HG02840 (cell line): ENCODE data around the gene ADK.
"Not testable (repeated sequence)": the region's sequence is repeated elsewhere in the genome, so short reads cannot be mapped to it uniquely, and the experiment has no call there.

Source experiments
- ATAC-seq: cut with Tn5 transposase; IDR thresholded peaks from one replicate; pipeline ENCODE4 v1.9.1; 2021; ENCODE audit warnings: mild to moderate bottlenecking, moderate library complexity, moderate number of reproducible peaks; ENCODE audit not compliant: unreplicated experiment, low FRiP score

Gene ADK

GRCh38 chr10:74292871-74293427, 141.9 kb downstream of the ADK start:
- no peak for ATAC-seq

- ATAC-seq: no peak
Observed at GRCh38 chr10:74293686-74294371, 142.8 kb downstream of the ADK start.

DNA sequence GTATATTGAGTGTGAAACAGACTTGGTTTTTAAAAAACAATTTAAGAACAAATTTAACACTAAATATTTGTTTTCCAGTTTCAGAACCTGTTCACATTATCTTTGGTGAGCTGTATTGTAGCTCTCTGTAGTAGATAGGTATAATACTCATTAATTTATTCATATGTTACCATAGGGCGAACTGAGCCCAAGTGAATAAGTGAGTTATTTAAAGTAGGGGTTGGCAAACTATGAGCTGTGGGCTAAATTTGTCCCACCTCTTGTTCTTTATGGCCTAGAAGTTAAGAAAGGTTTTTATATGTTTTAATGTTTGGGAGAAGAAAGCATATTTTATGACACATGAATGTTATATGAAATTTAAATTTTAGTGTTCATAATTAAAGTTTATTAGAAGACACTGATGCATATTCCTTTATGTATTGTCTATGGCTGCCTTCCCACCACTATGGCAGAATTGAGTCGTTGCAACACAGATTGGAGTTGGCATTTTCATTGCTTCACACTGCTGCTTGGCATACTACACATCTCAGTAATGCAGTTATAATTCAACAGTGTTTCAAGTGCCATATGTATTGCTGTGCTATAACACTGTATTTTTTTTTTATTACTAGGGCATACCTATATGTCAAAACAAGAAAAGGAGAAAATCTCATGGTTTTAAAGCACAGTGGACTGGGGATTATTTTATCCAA, 146.5 kb downstream of the ADK start:
- ATAC-seq: no peak

DNA sequence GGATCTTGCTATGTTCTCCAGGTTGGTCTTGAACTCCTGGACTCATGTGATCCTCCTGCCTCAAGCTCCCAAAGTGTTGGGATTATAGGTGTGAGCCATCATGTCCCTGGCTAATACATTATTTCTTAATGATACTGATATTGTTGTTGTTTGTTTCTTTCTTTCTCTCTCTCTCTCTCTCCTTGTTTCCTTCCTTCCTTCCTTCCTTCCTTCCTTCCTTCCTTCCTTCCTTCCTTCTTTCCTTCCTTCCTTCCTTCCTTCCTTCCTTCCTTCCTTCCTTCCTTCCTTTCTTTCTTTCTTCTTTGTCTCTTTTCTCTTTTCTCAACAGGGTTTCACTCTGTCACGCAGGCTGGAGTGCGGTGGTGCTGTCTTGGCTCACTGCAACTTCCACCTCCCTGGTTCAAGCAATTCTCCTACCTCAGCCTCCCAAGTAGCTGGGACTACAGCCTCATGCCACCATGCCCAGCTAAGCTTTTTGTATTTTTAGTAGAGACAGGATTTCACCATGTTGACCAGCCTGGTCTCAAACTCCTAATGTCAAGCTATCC, 149.1 kb downstream of the ADK start:
- not testable (repeated sequence) for ATAC-seq

DNA sequence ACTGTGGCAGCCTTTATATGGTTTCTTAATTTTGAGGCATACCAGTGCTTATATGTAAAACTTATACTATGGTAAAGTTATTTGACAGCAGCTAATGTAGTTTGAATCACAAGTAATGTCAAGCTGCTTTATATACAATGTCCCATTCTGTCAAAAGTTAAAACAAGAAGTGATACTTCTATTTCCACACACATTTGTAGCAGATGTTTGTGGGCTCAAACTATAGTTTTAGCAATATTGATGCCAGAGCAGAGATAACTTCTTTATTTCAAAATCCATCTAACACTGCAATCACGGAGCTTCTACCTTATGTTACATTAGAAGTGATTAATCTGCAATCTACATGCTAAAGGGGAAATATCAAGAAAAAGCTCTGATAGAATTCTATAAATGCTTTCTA, 149.6 kb downstream of the ADK start:
- no peak for ATAC-seq

DNA sequence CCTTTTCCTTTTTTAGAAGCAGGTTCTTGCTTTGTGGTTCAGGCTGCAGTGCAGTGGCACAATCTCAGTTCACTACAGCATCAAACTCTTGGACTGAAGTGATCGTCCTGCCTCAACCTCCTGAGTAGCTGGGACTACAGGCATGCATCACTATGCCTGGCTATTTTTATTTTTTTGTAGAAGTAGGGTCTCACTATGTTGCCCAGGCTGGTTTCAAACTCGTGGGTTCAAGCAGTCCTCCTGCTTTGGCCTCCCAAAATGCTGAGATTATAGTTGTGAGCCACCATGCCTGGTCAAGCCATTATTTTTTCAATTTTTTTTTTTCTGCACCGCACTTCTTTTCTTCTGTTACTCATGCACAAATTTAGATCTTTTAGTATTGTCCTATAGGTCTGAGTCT, 154.7 kb downstream of the ADK start:
- ATAC-seq: no peak

- ATAC-seq: no peak
Observed at GRCh38 chr10:74306227-74306982, 155.4 kb downstream of the ADK start.

- no peak for ATAC-seq
Observed at GRCh38 chr10:74307061-74307651, 156.1 kb downstream of the ADK start.

DNA sequence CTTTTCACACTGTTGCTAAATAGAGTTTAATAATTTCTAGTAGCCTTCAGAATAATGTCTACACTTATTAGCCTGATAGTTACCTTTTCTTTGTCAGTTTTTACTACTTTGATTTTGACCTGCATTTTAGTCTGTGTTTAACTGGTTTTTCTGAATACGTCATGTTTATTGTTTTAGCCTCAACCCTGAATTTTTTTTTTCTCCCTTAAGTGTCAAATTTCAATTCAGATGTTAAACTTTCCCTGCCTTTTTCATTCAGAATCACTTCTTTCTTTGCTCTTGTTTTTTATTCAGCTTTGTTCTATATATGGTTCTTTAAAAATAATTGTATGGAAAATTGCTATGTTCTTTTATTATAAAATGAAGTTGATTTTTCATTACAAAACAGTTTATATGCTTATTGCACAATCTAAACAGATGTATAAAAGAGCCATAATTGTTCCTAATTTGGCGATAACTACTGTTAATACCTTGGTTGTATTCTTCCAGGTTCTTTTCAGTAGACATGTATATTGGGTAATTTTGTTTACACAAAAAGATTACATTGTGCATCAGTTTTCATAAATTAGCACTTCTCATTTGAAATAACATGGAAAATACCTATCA, 159.7 kb downstream of the ADK start:
- ATAC-seq: no peak

GRCh38 chr10:74314166-74314565, 163.1 kb downstream of the ADK start:
- no peak for ATAC-seq

- ATAC-seq: no peak
Observed at GRCh38 chr10:74320026-74320425, 169.0 kb downstream of the ADK start.

- ATAC-seq: no peak
Observed at GRCh38 chr10:74320717-74321116, 169.7 kb downstream of the ADK start.

GRCh38 chr10:74322141-74322540, 171.1 kb downstream of the ADK start:
- no peak for ATAC-seq

DNA sequence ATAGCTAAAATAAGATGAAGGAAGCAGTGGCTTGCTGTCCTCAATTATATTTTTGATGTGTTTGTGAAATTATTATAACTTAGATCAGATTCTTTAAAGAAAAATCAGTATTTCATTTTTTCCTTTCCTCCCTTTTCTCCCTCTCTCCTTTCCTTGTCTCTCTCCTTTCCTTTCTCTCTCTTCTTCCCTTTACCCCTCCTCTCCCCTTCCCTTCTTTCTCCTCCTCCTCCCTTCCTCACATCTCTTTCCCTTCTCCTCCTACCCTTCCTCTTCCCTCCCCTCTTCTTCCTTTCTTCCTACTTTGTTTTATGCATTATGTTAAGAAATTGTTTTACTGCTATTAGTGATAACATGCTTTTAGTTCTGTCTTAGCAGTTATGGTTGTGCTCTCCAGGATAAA, 171.5 kb downstream of the ADK start:
- ATAC-seq: no peak

DNA sequence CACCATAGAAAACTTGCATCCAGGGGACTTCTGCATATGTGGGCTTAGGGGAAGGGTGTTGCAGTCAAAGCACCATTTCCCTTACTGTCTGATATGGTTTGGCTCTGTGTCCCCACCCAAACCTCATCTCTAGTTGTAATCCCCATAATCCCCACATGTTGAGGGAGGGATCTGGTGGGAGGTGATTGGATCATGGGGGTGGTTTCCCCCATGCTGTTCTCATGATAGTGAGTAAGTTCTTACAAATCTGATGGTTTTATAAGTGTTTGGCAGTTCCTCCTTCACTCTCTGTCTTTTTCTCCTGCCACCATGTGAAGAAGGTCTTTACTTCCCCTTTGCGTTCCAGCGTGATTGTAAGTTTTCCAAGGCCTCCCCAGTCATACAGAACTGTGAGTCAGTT, 177.4 kb downstream of the ADK start:
- ATAC-seq: no peak

DNA sequence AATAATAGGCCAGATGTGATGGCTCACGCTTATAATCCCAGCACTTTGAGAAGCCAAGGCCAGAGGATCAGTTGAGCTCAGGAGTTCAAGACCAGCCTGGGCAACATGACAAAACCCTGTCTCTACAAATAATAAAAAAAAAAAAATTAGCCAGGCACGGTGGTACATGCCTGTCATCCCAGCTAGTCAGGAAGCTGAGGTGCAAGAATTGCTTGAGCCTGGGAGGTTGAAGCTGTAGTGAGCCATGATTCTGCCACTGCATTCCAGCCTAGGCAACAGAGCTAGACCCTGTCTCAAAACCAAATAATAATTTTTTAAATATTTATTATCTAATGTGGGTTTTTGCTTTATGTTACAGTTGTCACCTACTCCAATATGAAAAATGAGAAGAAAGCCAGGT, 178.9 kb downstream of the ADK start:
- no peak for ATAC-seq

- no peak for ATAC-seq
Observed at GRCh38 chr10:74330646-74331045, 179.6 kb downstream of the ADK start.

DNA sequence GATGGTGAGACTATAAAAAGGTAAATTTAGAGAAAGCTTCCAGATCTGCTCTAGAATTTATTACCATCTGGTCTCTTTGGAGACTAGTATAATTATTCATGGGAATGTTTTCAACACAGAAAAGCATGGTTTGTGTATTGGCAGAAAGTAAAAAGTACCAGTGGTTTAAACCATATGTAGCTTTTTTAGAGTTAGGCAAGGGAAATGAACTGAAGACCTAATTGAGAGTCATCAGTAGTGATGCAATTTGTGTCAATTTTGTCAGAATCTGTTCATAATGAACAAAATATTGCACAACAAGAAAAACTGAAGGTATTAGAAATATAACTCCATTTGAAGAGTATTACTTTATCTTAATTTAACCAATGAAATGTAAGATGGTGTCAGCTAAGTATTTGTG, 181.4 kb downstream of the ADK start:
- no peak for ATAC-seq

GRCh38 chr10:74333174-74333573, 182.2 kb downstream of the ADK start:
- ATAC-seq: no peak

DNA sequence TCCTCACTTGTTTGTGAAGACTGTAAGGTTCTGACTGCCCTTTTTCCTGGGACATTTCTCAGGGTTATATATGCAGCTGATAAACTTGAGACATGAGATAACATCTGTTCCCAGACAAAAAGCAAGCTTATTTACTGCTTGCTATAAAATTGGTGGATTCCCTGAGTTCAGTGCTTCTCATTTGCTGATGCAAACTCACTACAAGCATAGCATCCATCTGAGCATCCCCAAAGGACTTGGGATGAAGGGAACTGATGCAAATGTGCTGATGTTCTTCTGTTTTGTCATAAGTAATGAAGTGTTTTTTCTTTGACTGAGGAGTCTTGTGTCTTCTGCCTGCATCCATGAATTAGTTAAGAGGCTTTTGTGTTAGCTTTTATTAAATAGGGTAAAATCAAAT, 183.2 kb downstream of the ADK start:
- no peak for ATAC-seq
